B cell (primary cell): ENCODE results near the gene RHOBTB3.

Experiments used
- CTCF ChIP-seq: fragments of 200-600 bp; IDR thresholded peaks from one replicate; pipeline ENCODE4 v1.8.0; 2022; ENCODE audit warnings: antibody characterized with exemption, mild to moderate bottlenecking
- EZH2 ChIP-seq: IDR thresholded peaks from 2 replicates; pipeline ENCODE4 v1.6.1; 2012; ENCODE audit warnings: borderline replicate concordance, low read depth, mild to moderate bottlenecking, moderate library complexity, low read length; ENCODE audit not compliant: insufficient read depth, poor library complexity, severe bottlenecking

GRCh38 chr5:95806687-95807086, 75.6 kb downstream of the RHOBTB3 start:
- TF ChIP-seq CTCF (no peak), EZH2 (no peak)
